ENCODE results near the gene UAP1L1.

UAP1L1 gene

DNA sequence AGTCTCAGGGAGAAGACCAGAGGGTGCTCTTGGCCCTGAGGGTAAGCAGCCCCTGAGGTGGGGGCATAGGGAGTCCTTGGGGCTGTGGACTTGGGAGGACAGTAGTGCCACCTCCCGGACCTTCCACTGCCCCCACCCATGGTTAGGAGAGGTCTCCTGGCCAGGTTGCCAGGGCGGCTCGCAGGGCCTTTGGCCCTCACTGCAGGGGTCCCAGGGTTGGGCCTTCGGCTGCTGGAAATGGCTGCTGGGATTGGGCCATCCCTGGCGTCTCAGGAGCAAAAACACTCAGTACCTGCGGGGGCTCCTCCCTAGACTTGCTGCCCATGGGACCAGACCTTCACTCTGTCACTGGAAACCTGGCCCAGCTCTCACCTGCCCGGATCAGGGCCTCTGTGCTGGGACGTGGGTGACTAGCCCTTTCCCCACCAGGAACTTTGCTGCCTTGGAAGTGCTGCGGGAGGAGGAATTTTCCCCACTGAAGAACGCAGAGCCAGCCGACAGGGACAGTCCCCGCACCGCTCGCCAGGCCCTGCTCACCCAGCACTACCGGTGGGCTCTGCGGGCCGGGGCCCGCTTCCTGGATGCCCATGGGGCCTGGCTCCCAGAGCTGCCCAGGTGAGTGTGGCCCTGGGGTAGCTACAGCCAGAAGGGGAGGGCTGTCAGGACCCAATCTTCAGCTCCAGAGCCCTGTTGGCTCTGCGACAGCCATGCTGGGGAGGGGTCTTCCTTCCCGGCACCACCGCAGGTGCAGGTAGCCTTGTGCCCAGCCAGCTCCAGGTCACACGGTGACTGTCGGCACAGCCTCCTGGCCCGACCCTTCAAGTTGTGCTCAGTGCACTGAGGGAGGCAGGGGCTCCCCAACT is 3.2 kb downstream of the UAP1L1 start:
- peaks cover 11% of the 10 kb centered on the region for H3K4me1 ChIP-seq
- peaks cover 49% of the 10 kb centered on the region for H3K36me3 ChIP-seq (replicated peaks)
- no peaks in the 10 kb centered on the region for H3K27me3 ChIP-seq (ENCODE audit: low read depth)
- in situ Hi-C loops (cut with MboI; ENCODE audit: low sequenced_read_pairs) = no loop called here
- H3K9me3 ChIP-seq = no peaks in the 10 kb centered on the region
- no peak overlapping the region for H3K4me3 ChIP-seq
- no peak for DNase-seq (ENCODE audit: low spot score in 2 of 2)

DNA sequence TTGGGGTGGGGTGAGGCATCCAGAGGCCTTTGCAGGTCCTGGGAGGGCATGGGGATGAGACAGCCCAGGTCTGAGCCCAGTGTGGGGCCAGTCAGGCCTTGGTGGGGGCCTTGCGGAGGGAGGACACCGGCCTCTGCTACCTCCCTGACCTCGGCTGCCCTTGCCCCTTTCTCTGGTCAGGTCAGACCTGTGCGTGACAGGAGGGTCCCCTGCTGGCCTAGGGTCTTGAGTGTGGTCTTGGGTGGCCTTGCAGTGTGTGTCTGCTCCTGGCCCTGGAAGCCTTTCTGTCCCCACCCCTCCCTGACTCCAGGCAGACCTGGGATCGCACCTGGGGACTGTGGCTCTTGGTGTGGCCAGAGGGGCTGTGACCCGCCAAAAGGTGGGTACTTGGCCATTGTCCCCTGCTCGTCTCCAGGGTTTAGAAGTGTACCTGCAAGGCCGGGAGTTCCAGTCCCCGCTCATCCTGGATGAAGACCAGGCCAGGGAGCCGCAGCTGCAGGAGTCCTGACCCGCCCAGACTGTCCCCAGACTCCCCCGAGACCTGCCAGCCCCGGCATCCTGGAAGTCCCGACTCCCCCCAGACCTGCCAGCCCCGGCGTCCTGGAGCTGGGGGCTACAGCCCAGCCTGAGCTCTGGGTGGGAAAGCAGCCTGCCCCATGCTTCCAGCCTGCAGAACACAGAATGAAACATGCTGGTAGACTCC is 5.1 kb downstream of the UAP1L1 start:
- Histone ChIP-seq H3K36me3 (replicated peaks) (peaks cover 49% of the 10 kb centered on the region), H3K4me1 (peaks cover 10% of the 10 kb centered on the region), H3K4me3 (no peak overlapping the region), H3K27me3 (ENCODE audit: low read depth) (no peaks in the 10 kb centered on the region), H3K9me3 (no peaks in the 10 kb centered on the region)
- in situ Hi-C loops (cut with MboI; ENCODE audit: low sequenced_read_pairs) = no loop called here
- DNase-seq (ENCODE audit: low spot score in 2 of 2) = no peak

DNA sequence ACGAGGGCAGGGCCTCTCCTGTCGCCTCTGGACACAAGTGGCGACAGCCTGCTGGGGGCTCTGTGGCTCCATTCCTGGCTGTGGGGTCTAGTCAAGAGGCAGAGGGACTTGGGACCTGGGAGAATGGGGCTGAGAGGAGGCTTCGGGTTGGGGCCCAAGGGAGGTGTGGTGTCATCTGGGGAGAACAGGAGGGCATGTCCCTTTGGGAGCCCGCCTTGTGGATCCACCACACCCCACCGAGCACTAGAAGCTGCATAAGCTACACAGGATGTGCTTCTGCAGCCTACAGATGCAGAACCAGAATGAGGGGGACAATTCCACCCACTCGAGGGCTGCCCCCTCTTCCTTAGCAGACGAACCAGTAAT is 5.6 kb downstream of the UAP1L1 start:
- DNase-seq (ENCODE audit: low spot score in 2 of 2) = no peak
- Histone ChIP-seq H3K4me1 (peaks cover 15% of the 10 kb centered on the region), H3K36me3 (replicated peaks) (peaks cover 49% of the 10 kb centered on the region), H3K9me3 (no peaks in the 10 kb centered on the region), H3K4me3 (no peak overlapping the region), H3K27me3 (ENCODE audit: low read depth) (no peaks in the 10 kb centered on the region)
- in situ Hi-C loops (cut with MboI; ENCODE audit: low sequenced_read_pairs) = no loop called here

GRCh38 chr9:137083394-137084004 is 6.2 kb downstream of the UAP1L1 start:
- DNase-seq (ENCODE audit: low spot score in 2 of 2) = no peak
- Histone ChIP-seq H3K4me3 (no peak overlapping the region), H3K9me3 (no peaks in the 10 kb centered on the region), H3K36me3 (replicated peaks) (peaks cover 46% of the 10 kb centered on the region), H3K27me3 (ENCODE audit: low read depth) (no peaks in the 10 kb centered on the region), H3K4me1 (peaks cover 16% of the 10 kb centered on the region)
- in situ Hi-C loops (cut with MboI; ENCODE audit: low sequenced_read_pairs) = no loop called here

DNA sequence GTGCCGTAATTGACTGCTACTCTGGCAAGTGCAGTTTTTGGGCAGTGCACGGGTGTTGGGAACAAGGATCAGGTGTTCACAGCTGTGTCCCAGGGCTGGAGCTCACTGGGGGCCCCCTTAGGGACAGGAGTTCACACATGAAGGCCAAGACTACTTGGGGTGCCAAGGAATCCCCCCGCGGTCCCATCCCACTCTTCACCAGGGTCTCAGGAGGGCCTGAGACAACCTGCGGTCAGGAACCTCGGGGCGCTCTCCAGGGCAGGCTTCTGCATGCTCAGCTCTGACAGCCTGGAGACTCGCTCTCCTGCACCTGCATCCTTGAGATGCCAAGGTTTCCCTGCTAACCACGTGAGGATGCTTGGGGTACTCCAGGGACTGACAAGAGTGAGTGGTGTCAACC is 7.2 kb downstream of the UAP1L1 start:
- Histone ChIP-seq H3K9me3 (no peaks in the 10 kb centered on the region), H3K4me1 (peaks cover 16% of the 10 kb centered on the region), H3K27me3 (ENCODE audit: low read depth) (no peaks in the 10 kb centered on the region), H3K4me3 (no peak overlapping the region), H3K36me3 (replicated peaks) (peaks cover 38% of the 10 kb centered on the region)
- DNase-seq (ENCODE audit: low spot score in 2 of 2) = no peak
- in situ Hi-C loops (cut with MboI; ENCODE audit: low sequenced_read_pairs) = no loop called here

- peak in 1 of 2 experiments; percentile 66 for DNase-seq (ENCODE audit: low spot score in 2 of 2)
- no peaks in the 10 kb centered on the region for H3K9me3 ChIP-seq
- H3K36me3 ChIP-seq (replicated peaks) = peaks cover 25% of the 10 kb centered on the region
- H3K4me3 ChIP-seq = peak overlapping the region; percentile 54
- H3K27me3 ChIP-seq (ENCODE audit: low read depth) = no peaks in the 10 kb centered on the region
- in situ Hi-C loops (cut with MboI; ENCODE audit: low sequenced_read_pairs) = no loop called here
- peaks cover 16% of the 10 kb centered on the region for H3K4me1 ChIP-seq
Observed at GRCh38 chr9:137085920-137086530, 8.7 kb downstream of the UAP1L1 start.

- Histone ChIP-seq H3K4me1 (peaks cover 16% of the 10 kb centered on the region), H3K36me3 (replicated peaks) (peaks cover 21% of the 10 kb centered on the region), H3K9me3 (no peaks in the 10 kb centered on the region), H3K27me3 (ENCODE audit: low read depth) (no peaks in the 10 kb centered on the region), H3K4me3 (peak within 1 kb of the TSS; percentile 54)
- in situ Hi-C loops (cut with MboI; ENCODE audit: low sequenced_read_pairs) = no loop called here
- DNase-seq (ENCODE audit: low spot score in 2 of 2) = peak; percentile 96 to 100
Observed at GRCh38 chr9:137086531-137087408, 9.5 kb downstream of the UAP1L1 start, which contains the start of gene MAN1B1. Gene MAN1B1 (plus strand): TSS chr9:137086985. CDS start chr9:137087000, 15 bp downstream.

DNA sequence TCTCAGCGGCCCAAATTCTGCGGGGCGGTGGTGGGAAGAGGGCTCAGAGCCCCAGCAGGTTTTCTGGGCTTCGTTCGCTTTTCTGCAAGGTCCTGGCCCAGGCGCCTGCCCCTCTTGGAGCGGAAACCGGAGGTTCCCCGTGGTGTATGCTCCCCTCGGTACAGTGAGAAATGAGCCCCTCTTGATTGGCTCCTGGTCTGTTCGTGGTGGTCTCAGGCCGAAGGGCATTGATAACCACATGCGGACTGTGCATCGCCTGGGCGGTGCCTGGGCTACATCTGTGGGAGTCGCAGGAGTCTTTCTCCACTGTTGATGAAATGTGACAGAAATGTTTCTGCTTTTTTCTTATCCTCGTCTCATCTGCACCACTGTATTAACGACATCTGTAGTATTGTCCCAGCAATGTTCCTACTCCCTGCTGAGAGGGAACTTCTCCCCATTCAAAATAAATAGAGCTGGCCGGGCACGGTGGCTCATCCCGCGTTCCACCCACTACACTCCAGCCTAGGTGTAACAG is 10.2 kb downstream of the UAP1L1 start:
- H3K4me3 ChIP-seq = peak overlapping the region; percentile 54
- peaks cover 16% of the 10 kb centered on the region for H3K4me1 ChIP-seq
- in situ Hi-C loops (cut with MboI; ENCODE audit: low sequenced_read_pairs) = no loop called here

GRCh38 chr9:137088121-137088520 is 10.8 kb downstream of the UAP1L1 start:
- Histone ChIP-seq H3K9me3 (no peaks in the 10 kb centered on the region), H3K36me3 (replicated peaks) (peaks cover 13% of the 10 kb centered on the region), H3K4me3 (no peak overlapping the region), H3K27me3 (ENCODE audit: low read depth) (no peaks in the 10 kb centered on the region), H3K4me1 (peaks cover 16% of the 10 kb centered on the region)
- in situ Hi-C loops (cut with MboI; ENCODE audit: low sequenced_read_pairs) = no loop called here
- DNase-seq (ENCODE audit: low spot score in 2 of 2) = no peak

More for the DNA sequence above, 10.2 kb downstream of the UAP1L1 start:
- Histone ChIP-seq H3K36me3 (replicated peaks) (peaks cover 14% of the 10 kb centered on the region), H3K9me3 (no peaks in the 10 kb centered on the region), H3K27me3 (ENCODE audit: low read depth) (no peaks in the 10 kb centered on the region)
- DNase-seq (ENCODE audit: low spot score in 2 of 2) = no peak

DNA sequence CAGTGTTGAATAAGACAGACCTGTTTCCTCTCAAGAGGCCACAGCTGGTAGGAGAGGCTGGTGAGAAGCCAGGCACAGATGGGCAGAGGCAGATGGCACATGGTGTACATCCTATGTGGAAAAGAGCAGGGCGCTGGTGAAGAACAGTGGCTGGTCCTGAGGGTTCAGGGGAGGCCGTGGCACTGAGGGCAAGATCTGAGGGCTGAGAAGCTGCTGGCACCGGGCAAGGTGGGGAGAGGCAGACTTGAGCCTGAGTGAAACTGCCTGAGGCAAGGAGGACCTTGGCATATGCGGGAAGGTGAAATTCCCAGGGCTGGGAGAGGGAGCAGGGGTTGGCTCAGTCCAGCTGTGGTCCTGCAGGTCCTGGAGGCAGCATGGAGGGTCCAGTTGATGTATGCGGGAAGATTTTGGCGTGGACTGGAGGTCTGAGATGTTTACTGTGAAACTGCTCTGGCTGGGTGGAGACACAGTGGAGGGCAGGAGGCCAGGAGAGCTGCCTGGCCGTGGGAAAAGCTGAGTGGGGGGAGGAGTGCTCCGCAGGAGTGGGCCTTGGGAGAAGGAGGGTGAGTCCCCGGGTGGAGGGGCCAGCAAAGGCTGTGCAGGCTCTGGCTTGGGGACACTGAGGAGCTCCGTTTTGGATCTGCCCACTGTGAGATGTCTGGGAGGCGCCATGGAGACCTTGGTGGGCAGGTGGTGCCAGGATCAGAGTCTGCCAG is 12.1 kb downstream of the UAP1L1 start:
- Histone ChIP-seq H3K36me3 (replicated peaks) (peaks cover 8% of the 10 kb centered on the region), H3K9me3 (no peaks in the 10 kb centered on the region), H3K27me3 (ENCODE audit: low read depth) (no peaks in the 10 kb centered on the region), H3K4me3 (no peak overlapping the region), H3K4me1 (peaks cover 16% of the 10 kb centered on the region)
- no peak for DNase-seq (ENCODE audit: low spot score in 2 of 2)
- in situ Hi-C loops (cut with MboI; ENCODE audit: low sequenced_read_pairs) = no loop called here

DNA sequence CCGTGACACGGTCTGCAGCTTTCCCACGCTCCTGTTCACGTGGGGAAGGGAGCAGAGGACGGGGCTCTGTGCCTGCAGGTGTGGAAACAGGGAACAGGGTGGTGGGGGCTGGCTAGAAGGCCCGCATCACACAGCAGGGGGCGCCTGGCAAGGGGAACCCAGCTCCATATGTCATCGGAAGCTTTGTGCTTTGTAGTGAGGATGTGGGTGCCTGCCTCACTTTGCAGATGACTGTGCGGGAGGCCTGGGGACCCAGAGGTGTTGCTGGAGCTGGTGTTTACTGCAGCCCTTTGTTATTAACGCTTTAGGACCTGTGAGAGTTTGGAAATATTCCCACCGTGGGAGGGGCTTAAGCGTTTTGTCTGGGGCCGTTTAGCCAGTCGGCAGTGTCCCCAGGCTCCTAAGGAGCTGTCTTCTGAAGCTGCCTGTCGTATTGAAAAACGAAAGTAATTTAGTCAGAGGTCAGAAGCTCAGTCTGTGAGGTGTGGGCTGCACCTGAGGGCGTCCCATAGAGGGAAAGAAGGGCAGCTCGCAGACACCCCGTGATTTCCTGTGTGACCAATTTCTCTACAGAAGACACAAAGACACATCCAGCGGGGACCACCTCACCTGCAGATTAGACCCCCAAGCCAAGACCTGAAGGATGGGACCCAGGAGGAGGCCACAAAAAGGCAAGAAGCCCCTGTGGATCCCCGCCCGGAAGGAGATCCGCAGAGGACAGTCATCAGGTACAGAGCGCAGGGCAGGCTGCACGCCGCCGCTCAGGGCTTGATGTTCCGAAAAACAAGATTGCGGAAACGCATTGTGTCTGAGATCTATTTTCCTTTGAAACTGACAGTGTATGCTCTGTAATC is 18.6 kb downstream of the UAP1L1 start:
- DNase-seq (ENCODE audit: low spot score in 2 of 2) = peak in 1 of 2 experiments; percentile 53
- Histone ChIP-seq H3K4me3 (no peak overlapping the region), H3K4me1 (no peaks in the 10 kb centered on the region), H3K9me3 (no peaks in the 10 kb centered on the region), H3K27me3 (ENCODE audit: low read depth) (no peaks in the 10 kb centered on the region), H3K36me3 (replicated peaks) (peaks cover 48% of the 10 kb centered on the region)
- in situ Hi-C loops (cut with MboI; ENCODE audit: low sequenced_read_pairs) = no loop called here
